IPS DF 6.9 (cell line): ENCODE data around the gene SPOP.

Experiments used
- DNase-seq: peaks from one replicate; pipeline ENCODE4 v3.0.0-alpha.2; 2013; ENCODE audit warnings: low read depth, low spot score
- H3K27ac ChIP-seq: one replicate; pipeline ENCODE4 v1.5.1; 2013; ENCODE audit warnings: low read length, control low read depth
- H3K27me3 ChIP-seq: 2 replicates; pipeline ENCODE4 v1.6.1; 2013; ENCODE audit warnings: mild to moderate bottlenecking, low read length; ENCODE audit not compliant: control insufficient read depth, insufficient read depth
- H3K36me3 ChIP-seq: 2 replicates; pipeline ENCODE4 v1.6.1; 2013; ENCODE audit warnings: low read length; ENCODE audit not compliant: control insufficient read depth, insufficient read depth
- H3K4me1 ChIP-seq: 2 replicates; pipeline ENCODE4 v1.6.1; 2013; ENCODE audit warnings: low read length; ENCODE audit not compliant: control insufficient read depth, insufficient read depth
- H3K4me3 ChIP-seq: 2 replicates; pipeline ENCODE4 v1.5.1; 2013; ENCODE audit warnings: mild to moderate bottlenecking, low read length
- H3K9me3 ChIP-seq: 2 replicates; pipeline ENCODE4 v1.6.1; 2013; ENCODE audit warnings: low read length, inconsistent platforms; ENCODE audit not compliant: control insufficient read depth, insufficient read depth
- WGBS: extraction: QIAGEN DNeasy Blood & Tissue Kit; methylation state at CpG from one replicate; pipeline ENCODE4 v1.1.7; 2013; ENCODE audit warnings: mixed read lengths, missing lambda C conversion rate; ENCODE audit not compliant: insufficient read length, insufficient coverage; 5-methylcytosine and 5-hydroxymethylcytosine counted together

SPOP gene

GRCh38 chr17:49565948-49566491 is 111.9 kb downstream of the SPOP start:
- 100% methylated on average over 2 of the region's 14 CpGs for WGBS
- Histone ChIP-seq H3K9me3 (no peaks in the 10 kb centered on the region), H3K4me1 (0 out of 2 replicates have a peak, but pooled peaks cover 1% of the 10 kb centered on the region), H3K27me3 (no peaks in the 10 kb centered on the region), H3K36me3 (no peaks in the 10 kb centered on the region), H3K27ac (no peak overlapping the region), H3K4me3 (no peak overlapping the region)
- DNase-seq, result no peak

GRCh38 chr17:49564638-49565037 is 113.3 kb downstream of the SPOP start:
- no peaks in the 10 kb centered on the region for H3K9me3 ChIP-seq
- H3K4me1 ChIP-seq, result 0 out of 2 replicates have a peak, but pooled peaks cover 1% of the 10 kb centered on the region
- DNase-seq, result no peak
- H3K36me3 ChIP-seq, result no peaks in the 10 kb centered on the region
- H3K27me3 ChIP-seq, result no peaks in the 10 kb centered on the region
- H3K27ac ChIP-seq, result no peak overlapping the region
- no CpG with 5 or more reads among the region's 4 CpGs for WGBS
- no peak overlapping the region for H3K4me3 ChIP-seq

- Histone ChIP-seq H3K27me3 (no peaks in the 10 kb centered on the region), H3K4me1 (no peaks in the 10 kb centered on the region), H3K9me3 (no peaks in the 10 kb centered on the region), H3K27ac (no peak overlapping the region), H3K4me3 (no peak overlapping the region), H3K36me3 (no peaks in the 10 kb centered on the region)
- WGBS, result no CpG with 5 or more reads among the region's 9 CpGs
- no peak for DNase-seq
Measured at GRCh38 chr17:49557312-49558024, 120.4 kb downstream of the SPOP start.

- no peak overlapping the region for H3K4me3 ChIP-seq
- DNase-seq, result no peak
- WGBS, result no CpG with 5 or more reads among the region's 30 CpGs
Measured at GRCh38 chr17:49556223-49556943, 121.5 kb downstream of the SPOP start.

GRCh38 chr17:49555495-49556222 is 122.2 kb downstream of the SPOP start:
- Histone ChIP-seq H3K9me3 (no peaks in the 10 kb centered on the region), H3K4me3 (no peak overlapping the region), H3K27me3 (no peaks in the 10 kb centered on the region), H3K36me3 (no peaks in the 10 kb centered on the region), H3K27ac (no peak overlapping the region), H3K4me1 (no peaks in the 10 kb centered on the region)
- no peak for DNase-seq
- WGBS, result no CpG with 5 or more reads among the region's 19 CpGs

More at GRCh38 chr17:49556223-49556943, 121.5 kb downstream of the SPOP start:
- Histone ChIP-seq H3K27me3 (no peaks in the 10 kb centered on the region), H3K4me1 (no peaks in the 10 kb centered on the region), H3K36me3 (no peaks in the 10 kb centered on the region), H3K9me3 (no peaks in the 10 kb centered on the region), H3K27ac (no peak overlapping the region)

- no CpG with 5 or more reads among the region's 14 CpGs for WGBS
- Histone ChIP-seq H3K27ac (no peak overlapping the region), H3K36me3 (no peaks in the 10 kb centered on the region), H3K9me3 (no peaks in the 10 kb centered on the region), H3K4me1 (no peaks in the 10 kb centered on the region), H3K27me3 (no peaks in the 10 kb centered on the region), H3K4me3 (no peak overlapping the region)
- no peak for DNase-seq
Measured at GRCh38 chr17:49554694-49555494, 123.0 kb downstream of the SPOP start.

- no CpG with 5 or more reads among the region's 8 CpGs for WGBS
- Histone ChIP-seq H3K36me3 (no peaks in the 10 kb centered on the region), H3K27ac (no peak overlapping the region), H3K4me3 (no peak overlapping the region), H3K4me1 (no peaks in the 10 kb centered on the region), H3K27me3 (no peaks in the 10 kb centered on the region), H3K9me3 (no peaks in the 10 kb centered on the region)
- no peak for DNase-seq
Measured at GRCh38 chr17:49553676-49554335, 124.1 kb downstream of the SPOP start.

GRCh38 chr17:49552070-49552751 is 125.7 kb downstream of the SPOP start:
- Histone ChIP-seq H3K9me3 (no peaks in the 10 kb centered on the region), H3K4me3 (no peak overlapping the region), H3K36me3 (no peaks in the 10 kb centered on the region), H3K27ac (no peak overlapping the region), H3K27me3 (no peaks in the 10 kb centered on the region), H3K4me1 (no peaks in the 10 kb centered on the region; the same call in 1 of the 2 replicates)
- WGBS, result no CpG with 5 or more reads among the region's 27 CpGs
- DNase-seq, result no peak
